ENCODE results near the gene LILRA6.
"Not testable (repeated sequence)": the region's sequence is repeated elsewhere in the genome, so short reads cannot be mapped to it uniquely, and the experiment has no call there.

LILRA6 gene

DNA sequence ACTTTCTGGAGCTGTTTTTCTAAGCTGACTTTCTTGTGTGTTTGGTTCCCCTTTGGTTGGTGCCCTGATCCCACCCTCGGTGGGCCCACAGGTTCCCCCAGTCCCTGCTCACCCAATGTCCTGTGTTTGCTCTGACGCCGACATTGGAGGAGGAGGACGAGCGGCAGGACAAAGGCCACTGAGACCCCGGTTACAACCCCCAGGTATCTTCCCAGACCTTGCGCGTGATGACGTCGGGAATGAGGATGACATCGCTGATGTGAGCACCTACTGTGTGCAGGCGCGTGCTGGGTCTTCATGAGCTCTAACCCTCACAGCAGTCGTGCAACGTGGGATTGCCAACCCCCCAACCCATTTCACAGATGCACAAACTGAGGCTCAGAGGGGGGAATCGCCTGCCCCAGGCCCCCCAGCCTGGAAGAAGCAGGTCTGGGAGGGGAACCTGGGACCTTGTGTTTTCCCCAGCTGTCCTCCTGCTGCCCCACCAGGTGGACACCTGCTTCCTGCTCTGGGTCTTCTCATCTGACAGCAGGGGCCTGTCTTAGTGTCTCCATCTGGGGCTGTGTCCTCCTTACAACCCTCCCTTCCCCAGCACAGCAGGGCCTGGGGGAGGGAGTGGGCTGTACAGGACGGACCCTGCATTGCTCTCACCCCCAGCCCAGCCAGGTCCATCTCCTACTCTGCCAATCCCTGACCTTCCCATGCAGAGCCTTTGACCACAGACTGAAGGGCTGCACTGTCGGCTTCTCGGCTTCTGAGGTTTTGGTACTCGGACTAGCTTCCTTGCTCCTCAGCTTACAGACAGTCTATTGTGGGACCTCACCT, 4.7 kb upstream of the LILRA6 start:
- H3K4me3 ChIP-seq (replicated peaks; ENCODE audit: low read depth, low read length): no peak overlapping the region
- no peak for DNase-seq (ENCODE audit: extremely low read depth, low read depth)
- TF ChIP-seq, protein P1, sequence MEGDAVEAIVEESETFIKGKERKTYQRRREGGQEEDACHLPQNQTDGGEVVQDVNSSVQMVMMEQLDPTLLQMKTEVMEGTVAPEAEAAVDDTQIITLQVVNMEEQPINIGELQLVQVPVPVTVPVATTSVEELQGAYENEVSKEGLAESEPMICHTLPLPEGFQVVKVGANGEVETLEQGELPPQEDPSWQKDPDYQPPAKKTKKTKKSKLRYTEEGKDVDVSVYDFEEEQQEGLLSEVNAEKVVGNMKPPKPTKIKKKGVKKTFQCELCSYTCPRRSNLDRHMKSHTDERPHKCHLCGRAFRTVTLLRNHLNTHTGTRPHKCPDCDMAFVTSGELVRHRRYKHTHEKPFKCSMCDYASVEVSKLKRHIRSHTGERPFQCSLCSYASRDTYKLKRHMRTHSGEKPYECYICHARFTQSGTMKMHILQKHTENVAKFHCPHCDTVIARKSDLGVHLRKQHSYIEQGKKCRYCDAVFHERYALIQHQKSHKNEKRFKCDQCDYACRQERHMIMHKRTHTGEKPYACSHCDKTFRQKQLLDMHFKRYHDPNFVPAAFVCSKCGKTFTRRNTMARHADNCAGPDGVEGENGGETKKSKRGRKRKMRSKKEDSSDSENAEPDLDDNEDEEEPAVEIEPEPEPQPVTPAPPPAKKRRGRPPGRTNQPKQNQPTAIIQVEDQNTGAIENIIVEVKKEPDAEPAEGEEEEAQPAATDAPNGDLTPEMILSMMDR (IDR thresholded peaks at IDR 0.05; ENCODE audit: low read depth, low read length, missing control alignments): no peak

DNA sequence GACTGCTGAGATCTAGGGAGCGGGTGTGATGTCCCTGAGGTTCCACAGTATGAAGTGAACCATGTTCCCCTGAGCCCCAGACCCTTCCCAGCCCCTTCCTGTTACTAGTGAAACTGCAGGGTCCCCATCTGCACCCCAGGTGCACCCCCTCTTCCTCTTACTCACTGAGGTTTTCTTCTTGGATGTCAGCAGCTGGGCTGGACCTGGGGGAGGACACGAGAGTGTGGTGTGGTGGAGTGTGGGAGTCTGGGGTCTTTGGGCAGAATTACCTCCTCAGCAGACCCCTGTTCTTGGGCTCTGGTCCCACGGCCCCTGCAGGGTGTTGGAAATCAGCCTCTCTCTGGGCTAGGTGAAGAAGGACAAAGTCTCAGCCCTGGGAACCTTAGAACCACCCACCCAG, 3.3 kb upstream of the LILRA6 start:
- DNase-seq (ENCODE audit: extremely low read depth, low read depth): no peak
- no peak overlapping the region for H3K4me3 ChIP-seq (replicated peaks; ENCODE audit: low read depth, low read length)
- TF ChIP-seq, protein P1 (IDR thresholded peaks at IDR 0.05; ENCODE audit: low read depth, low read length, missing control alignments): no peak

DNA sequence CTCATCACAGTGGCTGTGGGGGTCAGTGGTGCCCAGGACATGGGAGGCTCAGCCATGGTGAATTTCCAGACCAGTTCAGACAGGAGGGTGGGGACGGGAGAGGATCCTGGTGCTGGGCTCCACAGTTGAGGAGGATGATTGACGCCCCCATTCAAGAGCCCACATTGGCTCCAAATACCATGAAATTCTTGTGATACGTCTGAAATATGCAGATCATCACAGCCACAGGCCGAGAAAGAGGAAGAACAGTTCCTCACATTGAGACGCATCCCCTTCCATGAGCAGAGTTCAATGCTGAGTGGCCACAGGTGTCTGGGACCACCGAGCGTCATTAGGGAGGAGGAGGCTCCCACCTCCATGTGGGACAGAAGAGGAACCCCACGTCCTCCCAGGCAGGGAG, 1.2 kb upstream of the LILRA6 start:
- not testable (repeated sequence) for H3K4me3 ChIP-seq (replicated peaks; ENCODE audit: low read depth, low read length); DNase-seq (ENCODE audit: extremely low read depth, low read depth)

DNA sequence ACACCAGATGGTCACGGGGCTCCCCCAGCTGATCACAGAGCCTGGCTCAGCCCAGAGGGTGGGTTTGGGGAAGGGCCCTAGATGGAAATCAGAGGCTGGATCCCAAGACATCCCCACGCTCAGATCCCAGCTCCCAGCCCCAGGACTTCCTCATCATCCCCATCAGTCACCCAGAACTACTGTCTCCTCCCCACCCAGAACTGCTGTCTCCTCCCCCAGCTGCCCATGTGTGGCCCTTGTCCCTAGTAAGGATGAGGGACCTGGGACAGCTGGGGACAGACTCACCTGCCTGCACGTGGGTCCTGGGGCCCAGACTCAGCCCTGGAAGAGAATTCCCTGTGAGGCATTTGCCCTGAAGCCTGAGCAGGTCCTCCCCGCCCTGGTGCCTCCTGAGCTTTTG, 356 bp downstream of the LILRA6 start:
- not testable (repeated sequence) for H3K4me3 ChIP-seq (replicated peaks; ENCODE audit: low read depth, low read length); DNase-seq (ENCODE audit: extremely low read depth, low read depth)

DNA sequence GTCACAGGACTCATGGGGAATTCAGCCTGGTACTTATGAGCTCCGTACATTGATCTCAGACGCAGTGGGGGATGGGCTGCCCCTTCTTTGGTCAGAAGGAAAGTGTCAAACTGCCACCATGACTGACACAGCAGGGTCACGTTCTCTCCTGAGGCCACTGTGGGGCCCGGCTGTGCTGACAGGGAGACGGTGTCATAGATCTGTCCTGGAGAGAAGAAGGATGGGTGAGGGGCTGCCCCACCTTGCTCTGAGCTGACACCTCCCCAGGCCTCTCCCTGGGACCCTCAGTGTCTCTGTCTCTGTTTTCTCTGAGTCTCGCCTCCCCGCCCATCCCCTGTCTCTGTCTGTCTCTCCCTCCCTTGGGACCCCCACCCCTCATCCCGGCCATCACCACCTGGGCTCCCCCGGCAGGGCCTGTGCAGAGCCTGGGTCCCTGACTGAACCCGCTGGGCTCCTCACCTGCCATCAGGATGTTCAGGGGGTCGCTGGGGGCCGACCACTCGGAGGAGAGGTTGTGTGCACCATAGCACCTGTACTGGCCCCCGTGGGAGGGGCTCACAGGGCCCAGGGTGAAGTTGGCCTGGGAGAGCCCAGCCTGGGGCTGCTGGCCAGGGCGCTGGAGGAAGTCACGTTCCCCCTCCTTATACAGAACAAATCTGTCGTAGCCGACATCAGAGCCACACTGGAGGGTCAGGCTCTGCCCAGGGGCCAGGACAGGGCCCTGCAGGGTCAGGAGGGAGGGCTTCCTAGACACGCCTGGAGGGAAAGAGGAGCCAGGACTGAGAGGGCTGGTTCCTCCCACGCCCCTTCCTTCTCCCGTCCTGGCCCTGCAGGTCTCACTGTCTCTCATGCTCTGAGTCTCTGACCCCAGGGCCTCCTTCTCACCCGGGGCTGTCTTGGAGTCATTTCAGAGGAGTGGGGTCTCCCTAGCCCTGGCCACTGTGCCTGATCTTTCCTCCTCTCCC, 1.9 kb downstream of the LILRA6 start:
- H3K4me3 ChIP-seq (replicated peaks; ENCODE audit: low read depth, low read length); DNase-seq (ENCODE audit: extremely low read depth, low read depth): not testable (repeated sequence)

DNA sequence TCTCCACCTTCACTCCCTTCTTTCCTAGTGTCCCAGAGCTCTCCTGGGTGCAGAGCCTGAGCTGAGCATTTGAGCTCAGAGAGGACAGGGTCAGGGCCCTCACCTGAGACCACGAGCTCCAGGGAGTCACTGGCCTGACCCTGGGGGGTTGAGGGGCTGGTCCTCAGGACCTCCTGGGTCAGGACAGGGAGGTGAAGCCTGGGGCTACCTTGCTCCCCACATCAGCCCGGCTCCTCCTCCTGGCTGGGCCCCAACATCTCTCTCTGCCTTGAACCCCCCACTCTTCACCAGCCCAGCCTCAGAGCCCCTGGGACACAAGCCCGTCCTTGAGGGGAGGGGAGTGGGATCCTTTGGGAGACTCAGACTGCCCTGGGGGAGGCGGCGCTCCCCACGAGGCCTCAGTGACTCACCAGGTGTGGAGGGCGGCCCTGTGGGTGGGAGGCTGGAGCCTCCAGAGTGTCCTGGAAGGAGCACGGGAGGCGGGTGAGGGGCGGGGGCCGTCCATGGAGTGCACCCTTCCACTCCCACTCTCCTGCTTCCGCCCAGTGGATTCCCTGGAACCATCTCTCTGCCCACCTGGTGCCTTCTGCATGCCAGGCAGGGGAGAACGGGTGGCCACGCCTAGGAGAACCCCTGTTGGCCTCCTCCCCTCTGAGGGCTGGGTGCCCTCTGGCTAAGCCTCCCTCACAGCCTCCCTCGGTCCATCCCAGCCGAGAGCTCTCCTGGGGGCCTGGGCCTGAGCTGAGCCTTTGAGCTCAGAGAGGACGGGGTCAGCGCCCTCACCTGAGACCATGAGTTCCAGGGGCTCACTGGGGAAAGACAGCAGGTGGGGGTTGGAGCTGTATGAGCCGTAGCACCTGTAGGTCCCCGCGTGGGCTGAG, 2.9 kb downstream of the LILRA6 start:
- not testable (repeated sequence) for H3K4me3 ChIP-seq (replicated peaks; ENCODE audit: low read depth, low read length); DNase-seq (ENCODE audit: extremely low read depth, low read depth)

DNA sequence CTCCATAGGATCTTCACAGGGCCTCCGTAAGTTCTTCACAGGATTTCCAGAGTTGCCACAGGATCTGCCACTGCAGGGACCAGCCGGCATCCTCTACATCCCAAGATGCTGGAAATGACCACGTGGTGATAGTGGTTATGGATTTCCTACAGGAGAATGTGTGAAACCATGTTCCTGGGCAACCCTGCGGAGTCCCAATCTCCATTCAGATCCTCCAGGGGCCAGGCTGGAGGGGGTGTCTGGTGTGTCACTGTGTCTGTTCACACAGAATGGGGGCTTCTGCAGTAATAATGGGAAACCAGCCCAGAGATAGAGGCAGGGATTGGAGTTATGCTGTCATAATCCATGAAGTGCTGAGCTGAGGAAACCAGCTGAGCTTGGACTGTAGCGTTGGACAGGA, 8.6 kb downstream of the LILRA6 start:
- TF ChIP-seq, protein P1 (IDR thresholded peaks at IDR 0.05; ENCODE audit: low read depth, low read length, missing control alignments): no peak
- H3K4me3 ChIP-seq (replicated peaks; ENCODE audit: low read depth, low read length): no peak overlapping the region

DNA sequence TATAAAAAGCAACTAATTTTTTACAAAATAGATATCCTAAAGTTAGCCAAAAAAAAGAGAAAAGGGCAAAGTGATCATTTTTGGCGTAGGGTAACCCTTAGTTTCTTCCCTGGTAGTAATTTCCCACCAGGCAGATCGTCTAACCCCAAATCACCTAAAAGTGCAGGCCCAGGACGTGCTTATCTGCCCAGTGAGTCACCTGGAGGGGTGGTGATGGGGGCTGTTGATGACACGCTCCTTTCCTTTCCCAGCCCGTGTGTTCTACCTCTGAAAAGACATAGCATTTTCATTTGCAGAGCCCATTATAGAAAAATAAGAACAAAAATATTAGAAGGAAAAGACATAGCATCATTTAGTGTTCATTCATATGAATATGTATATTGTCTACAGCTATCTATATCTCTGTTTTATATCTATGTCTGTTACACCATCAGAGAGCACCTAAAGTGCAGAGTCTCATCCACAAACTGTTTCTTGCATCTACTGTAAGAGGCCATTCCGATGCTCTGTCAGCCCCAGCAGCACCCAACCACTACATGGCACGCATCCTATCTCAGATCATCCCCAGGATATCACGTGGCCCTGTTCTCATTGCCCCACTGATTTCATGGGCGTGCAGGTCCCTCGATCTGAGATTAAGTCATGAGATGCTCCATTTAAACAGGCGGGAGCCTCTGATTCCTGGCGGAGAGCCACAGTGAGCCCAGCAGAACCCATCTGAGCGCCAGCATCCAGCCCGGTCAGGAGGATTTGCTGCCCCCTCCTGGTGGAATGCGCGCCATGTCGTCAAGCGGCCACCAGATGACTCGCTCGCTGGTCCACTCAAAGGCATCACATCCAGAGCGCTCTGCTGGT, 11.3 kb downstream of the LILRA6 start:
- DNase-seq (ENCODE audit: extremely low read depth, low read depth): peak; percentile 52
- H3K4me3 ChIP-seq (replicated peaks; ENCODE audit: low read depth, low read length): no peak overlapping the region
- TF ChIP-seq, protein P1 (IDR thresholded peaks at IDR 0.05; ENCODE audit: low read depth, low read length, missing control alignments): peak; percentile 99

More for the DNA sequence above, 8.6 kb downstream of the LILRA6 start:
- DNase-seq (ENCODE audit: extremely low read depth, low read depth): no peak

Data from HFF-Myc (cell line).